ENCODE measurements around the gene NAA38.

DNA sequence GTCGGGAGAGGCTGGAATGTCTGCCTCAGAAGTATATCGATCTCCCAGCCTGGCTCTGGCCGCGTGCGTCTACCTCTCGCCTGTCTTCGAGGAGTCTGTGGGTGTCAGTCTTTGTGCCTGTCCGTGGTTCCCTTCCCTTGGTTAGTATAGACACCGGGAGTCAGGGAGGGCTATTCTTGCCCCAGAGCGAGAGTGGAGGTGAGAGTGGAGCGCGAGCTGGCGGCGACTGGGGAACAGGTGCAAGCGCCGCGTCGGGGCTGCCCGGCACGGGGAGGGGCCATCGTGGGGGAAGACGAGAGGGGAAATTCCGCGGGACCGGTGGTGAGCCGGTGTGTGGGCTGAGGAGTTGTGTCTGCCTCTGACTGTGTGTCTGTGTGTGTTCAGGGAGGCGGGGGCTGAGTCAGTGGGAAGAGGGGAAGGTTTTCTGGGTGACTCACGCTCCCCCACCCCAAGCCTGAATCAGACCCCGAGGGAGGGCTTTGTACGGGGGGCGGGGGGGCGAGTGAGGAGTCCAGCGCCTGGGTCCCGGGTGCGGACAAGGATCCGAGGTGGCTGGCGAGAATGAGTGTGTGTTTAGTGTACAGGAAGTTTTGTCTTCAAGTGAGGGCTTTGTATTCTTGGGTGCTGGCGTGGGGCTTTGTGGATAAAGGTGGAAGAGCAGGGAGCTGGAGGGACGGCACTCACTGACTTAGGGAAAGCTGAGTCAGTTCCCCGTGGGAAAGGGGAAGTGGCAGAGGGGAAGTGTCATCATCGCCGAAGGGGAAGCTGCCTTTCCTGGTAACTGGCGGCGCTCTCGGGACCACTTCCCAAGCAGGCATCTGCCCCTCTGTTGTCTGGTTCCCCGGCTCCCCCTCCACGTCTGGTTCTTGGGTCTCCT, 14.7 kb downstream of the NAA38 start:
- TF ChIP-seq EP300 (IDR thresholded peaks at IDR 0.05) (peak; percentile 61), POLR2A (IDR thresholded peaks at IDR 0.05; ENCODE audit: low read depth) (peak; percentile 30)
- TF ChIP-seq, protein P1, sequence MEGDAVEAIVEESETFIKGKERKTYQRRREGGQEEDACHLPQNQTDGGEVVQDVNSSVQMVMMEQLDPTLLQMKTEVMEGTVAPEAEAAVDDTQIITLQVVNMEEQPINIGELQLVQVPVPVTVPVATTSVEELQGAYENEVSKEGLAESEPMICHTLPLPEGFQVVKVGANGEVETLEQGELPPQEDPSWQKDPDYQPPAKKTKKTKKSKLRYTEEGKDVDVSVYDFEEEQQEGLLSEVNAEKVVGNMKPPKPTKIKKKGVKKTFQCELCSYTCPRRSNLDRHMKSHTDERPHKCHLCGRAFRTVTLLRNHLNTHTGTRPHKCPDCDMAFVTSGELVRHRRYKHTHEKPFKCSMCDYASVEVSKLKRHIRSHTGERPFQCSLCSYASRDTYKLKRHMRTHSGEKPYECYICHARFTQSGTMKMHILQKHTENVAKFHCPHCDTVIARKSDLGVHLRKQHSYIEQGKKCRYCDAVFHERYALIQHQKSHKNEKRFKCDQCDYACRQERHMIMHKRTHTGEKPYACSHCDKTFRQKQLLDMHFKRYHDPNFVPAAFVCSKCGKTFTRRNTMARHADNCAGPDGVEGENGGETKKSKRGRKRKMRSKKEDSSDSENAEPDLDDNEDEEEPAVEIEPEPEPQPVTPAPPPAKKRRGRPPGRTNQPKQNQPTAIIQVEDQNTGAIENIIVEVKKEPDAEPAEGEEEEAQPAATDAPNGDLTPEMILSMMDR (IDR thresholded peaks at IDR 0.05): no peak

All from esophagus muscularis mucosa (tissue), 4 donors.